SK-N-SH (cell line): Measurements from ENCODE around the gene TLR3. TPM values are rescaled to one million over a fixed set of nuclear protein-coding genes. Genes with fewer than 3 reads are reported as not detected.
A peak's percentile ranks its signal among the peaks of the same experiment; 100 is the strongest.

ENCODE experiments used
- CTCF ChIA-PET: fragments of 300-600, 350-600 bp; formaldehyde crosslinking; extraction: SDS; loops from one replicate; lab custom pipeline; 2021; lab: Yijun Ruan, JAX
- POLR2A ChIA-PET: fragments of 350-600 bp; sonication (Branson Sonifier 250); formaldehyde crosslinking; extraction: SDS; loops from one replicate; lab custom pipeline; 2020; ENCODE audit warnings: antibody characterized with exemption, inconsistent platforms; lab: Yijun Ruan, JAX
- DNase-seq: peaks from one replicate; pipeline ENCODE4 v3.0.0; 2012
- H2AFZ ChIP-seq: fragments of 200-600 bp; sonication (generic); 2 replicates; pipeline ENCODE4 v1.8.1; 2016; ENCODE audit warnings: antibody characterized with exemption, mild to moderate bottlenecking, low read depth
- H3F3A ChIP-seq: fragments of 200-600 bp; sonication (generic); replicated peaks from 2 replicates; pipeline ENCODE3; 2016; ENCODE audit warnings: antibody characterized with exemption, mild to moderate bottlenecking; ENCODE audit not compliant: insufficient read depth
- H3K27ac ChIP-seq, 2 experiments: fragments of 200-500 bp in 1 of 2; fragments of 200-600 bp in 1 of 2; sonication (Bioruptor generic) in 1 of 2; sonication (generic), shearing (Covaris generic) in 1 of 2; 2 replicates each; pipeline versions ENCODE4 v1.5.1 to v1.6.1; 2014 to 2016; ENCODE audit warnings: low read depth in 2 of 2, inconsistent platforms in 1 of 2, low read length in 1 of 2, mild to moderate bottlenecking in 1 of 2, mixed read lengths in 1 of 2
- H3K27me3 ChIP-seq: fragments of 200-600 bp; sonication (generic), shearing (Covaris generic); 2 replicates; pipeline ENCODE4 v1.6.1; 2016; ENCODE audit warnings: mixed run types; ENCODE audit not compliant: insufficient read depth
- H3K36me3 ChIP-seq, 2 experiments: fragments of 200-500 bp in 1 of 2; fragments of 200-600 bp in 1 of 2; sonication (Bioruptor generic) in 1 of 2; sonication (generic) in 1 of 2; replicated peaks in 1 of 2; 2 replicates each; pipeline versions ENCODE3 to v1.5.1; 2014 to 2016; ENCODE audit warnings: low read length in 1 of 2, mild to moderate bottlenecking in 1 of 2; ENCODE audit not compliant: insufficient read depth in 2 of 2, control insufficient read depth in 1 of 2
- H3K4me1 ChIP-seq, 2 experiments: fragments of 200-500 bp in 1 of 2; fragments of 200-600 bp in 1 of 2; sonication (Bioruptor generic) in 1 of 2; sonication (generic), shearing (Covaris generic) in 1 of 2; 2 replicates each; pipeline versions ENCODE4 v1.5.1 to v1.6.1; 2014 to 2016; ENCODE audit warnings: low read depth in 1 of 2, low read length in 1 of 2, mixed run types in 1 of 2; ENCODE audit not compliant: insufficient read depth in 2 of 2, control insufficient read depth in 1 of 2
- H3K4me2 ChIP-seq: fragments of 200-600 bp; sonication (generic), shearing (Covaris generic); 2 replicates; pipeline ENCODE4 v1.6.1; 2017; ENCODE audit warnings: mixed run types
- H3K4me3 ChIP-seq, 2 experiments: fragments of 200-500 bp in 1 of 2; fragments of 200-600 bp in 1 of 2; sonication (Bioruptor generic) in 1 of 2; sonication (generic), shearing (Covaris generic) in 1 of 2; 2 replicates each; pipeline versions ENCODE4 v1.5.1 to v1.8.1; 2014 to 2016; ENCODE audit warnings: low read depth in 2 of 2, inconsistent platforms in 1 of 2, low read length in 1 of 2, mild to moderate bottlenecking in 1 of 2, mixed read lengths in 1 of 2, moderate library complexity in 1 of 2
- H3K79me2 ChIP-seq: fragments of 200-600 bp; sonication (generic); 2 replicates; pipeline ENCODE4 v1.8.1; 2017; ENCODE audit warnings: mild to moderate bottlenecking; ENCODE audit not compliant: insufficient read depth
- H3K9ac ChIP-seq: fragments of 200-600 bp; sonication (generic); 2 replicates; pipeline ENCODE4 v1.6.1; 2017; ENCODE audit warnings: mixed run types
- H3K9me2 ChIP-seq: fragments of 200-600 bp; sonication (generic); 2 replicates; pipeline ENCODE4 v1.6.1; 2017; ENCODE audit warnings: mixed run types
- H3K9me3 ChIP-seq: fragments of 200-600 bp; sonication (generic); 2 replicates; pipeline ENCODE4 v1.6.1; 2017; ENCODE audit warnings: mixed run types, mild to moderate bottlenecking, moderate library complexity
- H4K20me1 ChIP-seq: fragments of 200-600 bp; sonication (generic); 2 replicates; pipeline ENCODE4 v1.6.1; 2017; ENCODE audit warnings: mild to moderate bottlenecking, mixed run types; ENCODE audit not compliant: insufficient read depth
- EP300 ChIP-seq, 2 experiments: IDR thresholded peaks; 2 replicates each; pipeline versions ENCODE4 v1.4.0 to v1.6.1; 2012; ENCODE audit warnings: borderline replicate concordance in 1 of 2, low read depth in 1 of 2, low read length in 1 of 2
- EZH2phosphoT487 ChIP-seq: fragments of 200-600 bp; sonication (generic); IDR thresholded peaks from 2 replicates; pipeline ENCODE4 v1.6.1; 2017; ENCODE audit warnings: low read depth, mixed run types, mild to moderate bottlenecking, antibody characterized with exemption, moderate library complexity, borderline replicate concordance
- FOSL2 ChIP-seq: IDR thresholded peaks from 2 replicates; pipeline ENCODE4 v1.4.0; 2012; ENCODE audit warnings: low read depth, mild to moderate bottlenecking, moderate library complexity, borderline replicate concordance
- GABPA ChIP-seq: IDR thresholded peaks from 2 replicates; pipeline ENCODE4 v1.4.0; 2012; ENCODE audit warnings: low read depth, mild to moderate bottlenecking
- GATA2 ChIP-seq: sonication (generic); formaldehyde crosslinking; IDR thresholded peaks from 2 replicates; pipeline ENCODE4 v1.5.0; 2020; ENCODE audit warnings: mild to moderate bottlenecking, missing genetic modification reagents
- JUND ChIP-seq: IDR thresholded peaks from 2 replicates; pipeline ENCODE4 v1.4.0; 2012
- NFIC ChIP-seq: IDR thresholded peaks from 2 replicates; pipeline ENCODE4 v1.4.0; 2012; ENCODE audit warnings: borderline replicate concordance
- RAD21 ChIP-seq: IDR thresholded peaks from 2 replicates; pipeline ENCODE4 v1.6.1; 2012; ENCODE audit warnings: mild to moderate bottlenecking, low read length
- RXRA ChIP-seq: IDR thresholded peaks from 2 replicates; pipeline ENCODE4 v1.4.0; 2012; ENCODE audit warnings: low read depth, mild to moderate bottlenecking, borderline replicate concordance
- SIN3A ChIP-seq: IDR thresholded peaks from 2 replicates; pipeline ENCODE4 v1.6.1; 2012; ENCODE audit warnings: low read depth, mild to moderate bottlenecking, low read length, moderate library complexity, borderline replicate concordance
- SMC3 ChIP-seq: IDR thresholded peaks from 2 replicates; pipeline ENCODE4 v1.6.1; 2012; ENCODE audit warnings: low read depth, low read length, improper control_type of control experiment
- TAF1 ChIP-seq: IDR thresholded peaks from 2 replicates; pipeline ENCODE4 v1.6.1; 2012; ENCODE audit warnings: low read depth, mild to moderate bottlenecking, low read length, moderate library complexity, borderline replicate concordance
- TEAD4 ChIP-seq: IDR thresholded peaks from 2 replicates; pipeline ENCODE4 v1.4.0; 2012; ENCODE audit warnings: mild to moderate bottlenecking, borderline replicate concordance; ENCODE audit not compliant: insufficient read depth
- WGBS: methylation state at CpG from one replicate; pipeline ENCODE4 v1.1.6; 2017; ENCODE audit warnings: low lambda C conversion rate; 5-methylcytosine and 5-hydroxymethylcytosine counted together
- polyA plus RNA-seq, 3 experiments: library from polyadenylated mRNA; depleted of rRNA; stranded (reverse); fragments of >200 nt; gene quantifications; 2 replicates each; pipeline ENCODE4 v1.2.3, GENCODE V29; 2012
- TF ChIP-seq, protein P1 (sequence below): IDR thresholded peaks from 2 replicates; pipeline ENCODE4 v1.4.0; 2012; ENCODE audit warnings: low read depth, borderline replicate concordance
- TF ChIP-seq, protein P2 (sequence below): fragments of 200-600 bp; sonication (generic); IDR thresholded peaks from 2 replicates; pipeline ENCODE4 v1.6.1; 2017; ENCODE audit warnings: antibody characterized with exemption, mild to moderate bottlenecking, moderate library complexity
- TF ChIP-seq, protein P3 (sequence below): fragments of 150-350 bp; IDR thresholded peaks from 2 replicates; pipeline ENCODE4 v1.6.1; 2017; ENCODE audit warnings: antibody characterized with exemption, low read length, low read depth, borderline replicate concordance
- TF ChIP-seq, protein P4 (sequence below): IDR thresholded peaks from 2 replicates; pipeline ENCODE4; 2012
- TF ChIP-seq, protein P5 (sequence below): IDR thresholded peaks from 2 replicates; pipeline ENCODE4 v1.4.0; 2012; ENCODE audit warnings: low read depth

TLR3 gene
- polyA plus RNA-seq, 1 of the 3 experiments (the other 2 are of a cell fraction): 0.51 TPM

DNA sequence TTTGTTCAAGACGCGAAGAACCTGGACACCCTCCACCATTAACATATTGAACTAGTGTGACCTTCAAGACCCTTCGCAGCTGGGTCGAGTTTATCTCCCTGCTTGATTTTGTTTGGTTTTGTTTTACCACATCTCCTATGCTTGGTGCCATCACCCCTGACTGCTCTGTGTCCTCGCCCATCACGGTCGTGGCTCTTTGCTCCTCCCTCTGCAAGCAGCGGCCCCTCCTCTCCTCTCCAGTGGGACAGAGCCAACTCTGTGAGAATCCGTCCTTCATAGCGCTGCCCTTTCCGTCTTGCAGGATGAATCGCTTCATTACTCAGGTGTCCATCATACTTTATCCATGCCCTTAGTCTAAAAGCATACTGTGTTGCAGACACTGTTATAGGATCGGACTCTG, 26.4 kb downstream of the TLR3 start:
- Histone ChIP-seq H3K9me3 (no peaks in the 10 kb centered on the region), H3K27me3 (no peaks in the 10 kb centered on the region), H3K9me2 (no peaks in the 10 kb centered on the region), H3K9ac (no peak overlapping the region), H3K36me3 (no peaks in the 10 kb centered on the region), H3K4me2 (no peak overlapping the region), H4K20me1 (no peaks in the 10 kb centered on the region), H3K27ac (no peak overlapping the region), H2AFZ (no peak overlapping the region), H3K79me2 (no peaks in the 10 kb centered on the region), H3F3A (no peaks in the 10 kb centered on the region), H3K4me1 (no peaks in the 10 kb centered on the region; a peak in 1 of 4 replicates), H3K4me3 (no peak overlapping the region)
- WGBS: 68% methylated on average over 13 of the region's 13 CpGs
- POLR2A ChIA-PET: no interaction called here
- DNase-seq: no peak
- TF ChIP-seq RXRA: no peak
- TF ChIP-seq SIN3A: no peak
- no peak for TF ChIP-seq EP300 (IDR thresholded peaks at IDR 0.05; ENCODE audit: borderline replicate concordance in 1 of 2, low read depth in 1 of 2, low read length in 1 of 2)
- no peak for TF ChIP-seq TEAD4
- no peak for TF ChIP-seq SMC3
- TF ChIP-seq, protein P1, sequence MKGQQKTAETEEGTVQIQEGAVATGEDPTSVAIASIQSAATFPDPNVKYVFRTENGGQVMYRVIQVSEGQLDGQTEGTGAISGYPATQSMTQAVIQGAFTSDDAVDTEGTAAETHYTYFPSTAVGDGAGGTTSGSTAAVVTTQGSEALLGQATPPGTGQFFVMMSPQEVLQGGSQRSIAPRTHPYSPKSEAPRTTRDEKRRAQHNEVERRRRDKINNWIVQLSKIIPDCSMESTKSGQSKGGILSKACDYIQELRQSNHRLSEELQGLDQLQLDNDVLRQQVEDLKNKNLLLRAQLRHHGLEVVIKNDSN: no peak
- CTCF ChIA-PET: no interaction called here

DNA sequence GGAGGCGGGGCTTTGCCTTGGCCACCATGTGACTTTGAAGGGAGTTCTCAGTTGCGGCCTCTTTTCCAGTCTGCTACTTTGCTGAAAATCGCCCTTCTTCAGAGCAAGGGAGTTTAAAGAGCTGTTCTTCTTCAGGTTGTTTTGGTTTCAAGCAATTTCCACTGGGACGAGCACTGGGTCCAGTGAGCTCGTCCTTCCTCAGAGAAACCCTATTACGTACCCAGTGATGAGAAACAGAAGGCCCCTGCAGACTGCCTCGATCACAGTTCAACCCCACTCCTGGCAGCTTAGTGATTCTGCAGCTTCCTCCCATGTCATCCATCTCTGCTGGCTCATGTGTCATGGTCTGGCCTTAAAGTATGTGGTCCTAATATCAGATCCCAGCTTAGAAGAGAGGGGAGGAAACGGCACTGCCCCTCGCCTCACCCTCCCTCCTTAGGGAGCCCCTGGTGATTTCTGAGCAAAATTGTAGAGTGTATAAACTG, 27.8 kb downstream of the TLR3 start:
- CTCF ChIA-PET: interaction anchor here (1.0 to 1.6 kb wide), 2 partner anchors 10 to 41 kb away, joined by 3 to 4 read pairs; no protein-coding TSS in a partner anchor
- no peaks in the 10 kb centered on the region for H3K36me3 ChIP-seq
- H3K4me2 ChIP-seq: no peak overlapping the region
- H3K9ac ChIP-seq: no peak overlapping the region
- TF ChIP-seq, protein P2, sequence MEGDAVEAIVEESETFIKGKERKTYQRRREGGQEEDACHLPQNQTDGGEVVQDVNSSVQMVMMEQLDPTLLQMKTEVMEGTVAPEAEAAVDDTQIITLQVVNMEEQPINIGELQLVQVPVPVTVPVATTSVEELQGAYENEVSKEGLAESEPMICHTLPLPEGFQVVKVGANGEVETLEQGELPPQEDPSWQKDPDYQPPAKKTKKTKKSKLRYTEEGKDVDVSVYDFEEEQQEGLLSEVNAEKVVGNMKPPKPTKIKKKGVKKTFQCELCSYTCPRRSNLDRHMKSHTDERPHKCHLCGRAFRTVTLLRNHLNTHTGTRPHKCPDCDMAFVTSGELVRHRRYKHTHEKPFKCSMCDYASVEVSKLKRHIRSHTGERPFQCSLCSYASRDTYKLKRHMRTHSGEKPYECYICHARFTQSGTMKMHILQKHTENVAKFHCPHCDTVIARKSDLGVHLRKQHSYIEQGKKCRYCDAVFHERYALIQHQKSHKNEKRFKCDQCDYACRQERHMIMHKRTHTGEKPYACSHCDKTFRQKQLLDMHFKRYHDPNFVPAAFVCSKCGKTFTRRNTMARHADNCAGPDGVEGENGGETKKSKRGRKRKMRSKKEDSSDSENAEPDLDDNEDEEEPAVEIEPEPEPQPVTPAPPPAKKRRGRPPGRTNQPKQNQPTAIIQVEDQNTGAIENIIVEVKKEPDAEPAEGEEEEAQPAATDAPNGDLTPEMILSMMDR: no peak
- TF ChIP-seq, protein P3, sequence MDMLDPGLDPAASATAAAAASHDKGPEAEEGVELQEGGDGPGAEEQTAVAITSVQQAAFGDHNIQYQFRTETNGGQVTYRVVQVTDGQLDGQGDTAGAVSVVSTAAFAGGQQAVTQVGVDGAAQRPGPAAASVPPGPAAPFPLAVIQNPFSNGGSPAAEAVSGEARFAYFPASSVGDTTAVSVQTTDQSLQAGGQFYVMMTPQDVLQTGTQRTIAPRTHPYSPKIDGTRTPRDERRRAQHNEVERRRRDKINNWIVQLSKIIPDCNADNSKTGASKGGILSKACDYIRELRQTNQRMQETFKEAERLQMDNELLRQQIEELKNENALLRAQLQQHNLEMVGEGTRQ: no peak
- TF ChIP-seq SIN3A: no peak
- TF ChIP-seq EP300 (IDR thresholded peaks at IDR 0.05; ENCODE audit: borderline replicate concordance in 1 of 2, low read depth in 1 of 2, low read length in 1 of 2): no peak
- no peak for TF ChIP-seq TAF1
- TF ChIP-seq SMC3: no peak
- TF ChIP-seq JUND: no peak
- no peak for TF ChIP-seq TEAD4
- TF ChIP-seq, protein P1: no peak
- no peak for TF ChIP-seq FOSL2
- TF ChIP-seq, protein P4, sequence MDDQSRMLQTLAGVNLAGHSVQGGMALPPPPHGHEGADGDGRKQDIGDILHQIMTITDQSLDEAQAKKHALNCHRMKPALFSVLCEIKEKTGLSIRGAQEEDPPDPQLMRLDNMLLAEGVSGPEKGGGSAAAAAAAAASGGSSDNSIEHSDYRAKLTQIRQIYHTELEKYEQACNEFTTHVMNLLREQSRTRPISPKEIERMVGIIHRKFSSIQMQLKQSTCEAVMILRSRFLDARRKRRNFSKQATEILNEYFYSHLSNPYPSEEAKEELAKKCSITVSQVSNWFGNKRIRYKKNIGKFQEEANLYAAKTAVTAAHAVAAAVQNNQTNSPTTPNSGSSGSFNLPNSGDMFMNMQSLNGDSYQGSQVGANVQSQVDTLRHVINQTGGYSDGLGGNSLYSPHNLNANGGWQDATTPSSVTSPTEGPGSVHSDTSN: no peak
- no peak for TF ChIP-seq RAD21
- TF ChIP-seq, protein P5, sequence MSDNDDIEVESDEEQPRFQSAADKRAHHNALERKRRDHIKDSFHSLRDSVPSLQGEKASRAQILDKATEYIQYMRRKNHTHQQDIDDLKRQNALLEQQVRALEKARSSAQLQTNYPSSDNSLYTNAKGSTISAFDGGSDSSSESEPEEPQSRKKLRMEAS: no peak
- no peak for TF ChIP-seq RXRA
- TF ChIP-seq GABPA: no peak
- no peak for TF ChIP-seq NFIC
- TF ChIP-seq GATA2: no peak
- TF ChIP-seq EZH2phosphoT487: no peak
- POLR2A ChIA-PET: no interaction called here
- no peak overlapping the region for H3K27ac ChIP-seq
- H3K9me2 ChIP-seq: no peaks in the 10 kb centered on the region
- no peaks in the 10 kb centered on the region for H3K9me3 ChIP-seq
- DNase-seq: peak; percentile 32
- no peaks in the 10 kb centered on the region for H4K20me1 ChIP-seq
- no peaks in the 10 kb centered on the region for H3F3A ChIP-seq
- 46% methylated on average over 7 of the region's 9 CpGs for WGBS
- no peaks in the 10 kb centered on the region for H3K27me3 ChIP-seq
- no peaks in the 10 kb centered on the region; a peak in 1 of 4 replicates for H3K4me1 ChIP-seq
- no peak overlapping the region for H3K4me3 ChIP-seq
- no peak overlapping the region for H2AFZ ChIP-seq
- H3K79me2 ChIP-seq: no peaks in the 10 kb centered on the region
